8988T (cell line): ENCODE measurements around the gene KLF16.
A peak's percentile ranks its signal among the peaks of the same experiment; 100 is the strongest.

ENCODE experiments used
- DNase-seq: peaks from one replicate; pipeline ENCODE4 v3.0.0; 2011

Gene KLF16

DNA sequence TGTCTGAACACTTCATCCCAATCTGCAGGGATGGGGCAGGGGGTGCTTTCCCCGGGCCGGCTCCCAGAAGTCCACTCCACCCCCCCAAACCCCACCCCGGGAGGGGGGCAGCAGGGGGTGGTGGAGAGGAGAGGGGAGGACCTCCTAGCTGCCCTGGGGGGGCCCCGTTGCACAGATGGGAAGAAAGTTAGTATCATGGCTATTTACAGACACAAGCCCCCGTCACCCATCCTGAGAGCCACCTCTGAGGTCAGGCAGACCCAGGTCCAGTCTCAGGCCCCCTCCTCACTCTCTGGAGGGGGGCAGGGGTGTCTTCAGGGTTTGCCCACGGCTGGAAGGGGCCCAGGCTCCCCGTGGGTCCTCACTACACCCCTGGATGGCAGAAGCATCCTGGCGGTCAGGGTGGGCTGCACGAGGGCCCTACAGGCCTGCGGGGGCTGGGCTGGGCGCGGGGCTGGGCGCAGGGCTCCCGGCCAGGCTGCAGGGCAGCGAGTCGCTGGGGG, 9.3 kb downstream of the KLF16 start:
- DNase-seq, result no peak

DNA sequence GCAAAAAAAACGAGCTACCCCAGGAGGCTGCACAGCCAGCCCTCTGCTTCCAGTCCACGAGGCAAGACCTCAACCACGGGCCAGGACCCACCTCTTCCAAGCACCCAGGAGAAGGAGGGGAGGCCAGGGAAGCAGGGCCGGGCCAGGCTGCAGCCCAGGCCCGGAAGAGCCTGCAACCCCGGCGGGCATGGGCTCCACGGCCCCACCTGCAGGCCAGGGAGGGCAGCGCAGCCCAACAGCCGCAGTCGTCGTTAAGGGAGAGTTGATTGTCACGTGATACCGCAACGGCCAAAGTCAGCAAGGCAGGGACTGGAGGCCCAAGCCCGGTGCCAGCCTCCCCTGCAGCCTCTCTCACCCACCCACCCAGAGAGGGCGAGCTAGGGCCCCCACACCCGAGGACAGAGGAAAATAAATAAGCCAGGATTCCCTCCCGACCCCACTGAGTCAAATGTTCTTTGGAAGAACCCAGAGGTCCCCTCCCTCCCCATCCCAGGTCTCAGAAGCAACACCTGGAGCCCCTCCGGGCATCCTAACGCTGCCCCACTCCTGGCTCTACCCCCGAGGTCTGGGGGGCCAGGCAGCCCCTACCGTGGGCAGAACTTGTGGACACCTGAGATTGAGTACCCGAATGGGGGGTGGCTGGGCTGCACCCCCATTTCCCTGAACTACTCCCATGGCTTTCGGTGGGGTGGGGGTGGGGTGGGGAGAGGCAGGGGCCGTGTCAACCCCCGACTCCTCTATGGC, 9.9 kb downstream of the KLF16 start:
- peak; percentile 92 for DNase-seq

DNA sequence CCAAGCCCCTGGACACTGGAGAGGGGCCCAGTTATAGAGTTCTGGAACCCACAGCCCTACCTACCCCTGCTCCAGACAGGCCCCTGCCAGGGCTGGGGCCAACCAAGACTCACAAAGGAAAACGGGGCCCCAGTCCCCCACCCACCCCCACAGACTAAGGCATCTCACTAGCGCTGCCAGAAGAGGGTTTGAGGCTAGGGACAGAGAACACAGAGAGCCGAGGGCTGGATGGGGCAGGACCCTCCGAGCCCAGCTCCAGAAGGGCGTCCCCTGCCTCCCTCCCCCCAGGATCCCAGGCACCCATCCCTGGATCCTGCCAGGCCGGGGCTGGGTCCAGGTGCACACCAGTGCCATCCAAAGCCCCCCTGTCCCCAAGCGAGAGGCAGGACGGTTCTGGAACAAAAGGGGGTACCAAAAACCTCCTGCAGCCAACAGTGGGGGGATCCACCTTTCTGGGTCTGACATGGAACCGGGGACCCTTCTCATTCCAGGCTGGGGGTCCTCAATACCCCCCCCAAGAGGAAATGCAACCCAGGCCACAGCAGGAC, 10.7 kb downstream of the KLF16 start:
- no peak for DNase-seq

DNA sequence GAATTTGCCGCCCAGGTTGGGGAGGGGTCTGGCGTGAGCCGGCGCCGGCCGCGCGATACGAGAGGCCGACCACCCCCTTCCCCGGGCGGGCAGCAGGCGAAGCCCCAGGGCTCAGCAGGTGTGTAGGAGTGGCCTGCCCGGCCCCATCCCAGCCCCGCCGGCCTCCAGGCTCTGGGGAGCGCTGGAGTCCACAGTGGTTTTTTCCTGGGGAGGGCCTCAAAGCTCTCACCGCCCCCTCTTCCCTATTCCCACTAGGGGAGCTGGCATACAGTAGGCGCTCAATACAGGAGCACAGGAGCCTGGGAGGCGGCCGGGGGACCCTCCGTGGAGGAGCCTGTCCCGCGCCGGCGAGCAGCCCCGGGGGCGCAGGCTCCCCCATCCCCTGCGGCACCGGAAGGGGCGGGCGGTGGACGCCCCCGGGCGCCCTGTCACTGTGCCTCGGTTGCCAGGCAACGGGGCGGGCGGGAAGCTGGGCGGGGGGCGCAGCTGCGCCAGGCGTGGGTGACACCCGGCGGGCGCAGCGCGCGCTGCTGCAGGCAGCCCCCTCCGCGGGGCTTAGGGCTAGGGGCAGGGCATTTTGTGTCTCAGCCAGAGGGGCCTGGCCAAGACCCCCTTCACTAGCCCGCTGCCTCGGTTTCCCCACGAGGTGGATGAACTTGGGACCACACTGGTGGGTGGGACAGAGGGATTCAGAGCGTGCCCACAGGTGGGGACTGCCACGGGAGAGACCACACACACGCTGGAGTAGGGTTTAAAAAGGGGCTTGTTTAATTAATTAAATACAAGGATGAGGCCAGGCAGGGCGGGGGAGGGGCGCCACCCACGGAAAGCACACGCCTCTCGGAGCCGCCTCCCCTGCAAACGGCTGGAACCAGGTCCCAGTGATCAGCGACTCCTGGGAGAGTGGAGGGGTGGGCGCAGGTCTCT, 11.5 kb downstream of the KLF16 start:
- DNase-seq, result no peak

DNA sequence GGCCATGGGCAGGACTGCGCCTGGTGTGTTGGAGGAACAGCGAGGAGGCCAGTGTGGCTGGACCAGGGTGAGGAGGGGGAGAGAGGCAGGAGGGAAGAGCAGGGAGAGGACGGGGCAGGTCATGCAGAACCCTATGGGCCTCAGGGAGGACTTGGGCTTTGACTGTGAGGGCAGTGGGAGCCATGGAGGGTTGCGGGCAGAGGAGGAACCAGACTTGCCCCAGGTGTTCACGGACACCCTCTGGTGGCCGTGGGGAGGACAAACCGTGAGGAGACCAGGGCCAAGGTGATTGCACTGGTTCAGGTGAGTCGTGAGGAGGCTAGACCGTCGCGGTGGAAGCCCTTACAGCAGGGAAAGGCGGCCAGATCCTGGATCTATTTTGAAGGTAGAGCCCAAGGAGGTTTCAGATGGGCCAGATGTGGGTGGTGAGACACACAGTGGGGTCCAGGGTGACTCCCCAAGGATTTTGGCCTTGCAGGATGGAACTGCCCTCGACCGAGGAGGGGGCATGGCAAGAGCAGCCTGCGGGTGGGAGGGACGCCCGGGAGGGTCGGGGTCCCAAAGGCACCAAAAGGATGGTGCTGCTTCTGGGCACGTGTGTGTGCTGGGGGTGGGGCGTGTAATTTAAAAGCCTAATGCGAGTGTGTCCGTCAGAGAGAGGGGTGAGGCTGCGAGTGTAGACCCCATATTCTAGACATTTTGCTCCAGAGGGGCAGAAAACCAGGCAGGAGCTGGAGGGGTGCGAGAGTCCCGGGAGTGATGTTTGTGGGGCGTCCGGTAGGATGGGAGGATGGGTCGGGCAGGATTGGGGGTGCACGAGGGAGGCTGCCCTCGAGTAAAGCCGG, 12.3 kb downstream of the KLF16 start:
- DNase-seq, result no peak

DNA sequence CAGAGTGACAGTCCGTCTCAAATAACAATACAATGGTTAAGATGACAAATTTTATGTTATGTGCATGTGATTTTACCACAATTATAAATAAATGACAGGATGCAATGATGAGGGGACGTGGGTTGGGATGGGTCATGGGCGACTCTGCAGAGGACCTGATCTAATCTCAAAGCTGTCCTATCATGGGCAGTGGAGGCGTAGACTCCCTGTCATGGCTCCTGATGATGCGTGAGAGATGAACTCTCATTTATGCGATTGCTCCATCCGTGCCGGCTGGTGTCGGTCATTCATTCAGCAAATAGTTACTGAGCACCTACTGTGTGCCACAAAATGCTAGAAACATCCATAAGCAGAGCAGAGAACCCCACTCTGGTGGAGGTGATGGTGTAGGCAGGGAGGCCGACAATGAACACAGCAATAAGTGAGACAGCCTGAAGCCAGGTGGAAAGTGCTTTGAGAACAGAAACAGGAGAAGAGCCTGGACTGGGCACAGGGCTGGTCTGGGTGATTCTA, 13.4 kb downstream of the KLF16 start:
- no peak for DNase-seq

DNA sequence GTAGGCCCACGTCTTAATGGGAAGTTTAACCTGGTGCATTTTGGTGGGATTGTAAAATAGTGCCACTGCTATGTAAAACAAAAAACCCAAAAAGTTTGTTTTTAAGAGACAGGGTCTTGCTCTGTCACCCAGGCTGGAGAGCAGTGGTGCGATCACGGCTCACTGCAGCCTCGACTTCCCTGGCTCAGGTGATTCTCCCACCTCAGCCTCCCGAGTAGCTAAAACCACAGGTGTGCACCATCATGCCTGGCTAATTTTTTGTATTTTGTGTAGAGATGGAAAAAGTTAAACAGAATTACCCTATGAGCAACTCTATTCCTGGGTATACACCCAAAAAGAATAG, 14.3 kb downstream of the KLF16 start:
- no peak for DNase-seq

DNA sequence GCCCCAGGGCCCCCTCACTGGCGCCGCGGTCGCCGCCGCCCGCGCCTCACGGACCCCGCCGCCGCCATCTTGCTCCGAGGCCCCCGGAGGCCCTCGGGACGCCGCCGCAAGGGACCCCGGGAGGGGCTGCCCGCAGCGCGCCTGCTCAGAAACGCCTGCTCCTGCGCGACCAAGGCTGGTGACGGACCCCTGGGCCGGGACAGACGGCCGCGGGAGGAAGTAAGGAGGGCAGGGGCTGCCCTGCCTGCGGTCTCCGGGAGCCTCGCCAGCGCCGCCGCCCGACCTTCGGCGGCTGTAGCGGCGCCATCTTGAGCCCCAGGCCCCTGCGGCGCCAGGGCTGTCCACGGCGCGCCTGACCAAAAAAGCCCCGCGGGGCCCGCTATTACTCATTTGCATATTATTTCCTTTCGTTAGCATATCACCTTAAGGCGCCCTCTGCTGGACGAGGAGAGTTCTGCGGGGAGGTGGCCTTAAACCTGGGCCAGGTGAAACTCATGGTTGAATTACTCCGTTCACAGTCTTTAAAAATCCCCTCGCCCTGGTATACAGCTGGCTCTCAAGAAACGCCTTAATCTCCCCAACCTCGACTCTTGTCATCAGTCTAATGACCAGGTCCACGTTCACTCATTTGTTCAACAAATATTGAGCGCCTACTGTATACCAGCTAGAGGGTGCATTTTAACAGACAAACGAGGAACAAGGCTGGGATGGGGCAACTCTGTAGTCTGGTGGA, 14.8 kb downstream of the KLF16 start, which contains the start of gene REXO1:
REXO1 (minus strand) TSS at position 85 of the 733 bp plus-strand sequence. CDS start 125 bp downstream, outside the sequence.
- DNase-seq, result peak; percentile 81

DNA sequence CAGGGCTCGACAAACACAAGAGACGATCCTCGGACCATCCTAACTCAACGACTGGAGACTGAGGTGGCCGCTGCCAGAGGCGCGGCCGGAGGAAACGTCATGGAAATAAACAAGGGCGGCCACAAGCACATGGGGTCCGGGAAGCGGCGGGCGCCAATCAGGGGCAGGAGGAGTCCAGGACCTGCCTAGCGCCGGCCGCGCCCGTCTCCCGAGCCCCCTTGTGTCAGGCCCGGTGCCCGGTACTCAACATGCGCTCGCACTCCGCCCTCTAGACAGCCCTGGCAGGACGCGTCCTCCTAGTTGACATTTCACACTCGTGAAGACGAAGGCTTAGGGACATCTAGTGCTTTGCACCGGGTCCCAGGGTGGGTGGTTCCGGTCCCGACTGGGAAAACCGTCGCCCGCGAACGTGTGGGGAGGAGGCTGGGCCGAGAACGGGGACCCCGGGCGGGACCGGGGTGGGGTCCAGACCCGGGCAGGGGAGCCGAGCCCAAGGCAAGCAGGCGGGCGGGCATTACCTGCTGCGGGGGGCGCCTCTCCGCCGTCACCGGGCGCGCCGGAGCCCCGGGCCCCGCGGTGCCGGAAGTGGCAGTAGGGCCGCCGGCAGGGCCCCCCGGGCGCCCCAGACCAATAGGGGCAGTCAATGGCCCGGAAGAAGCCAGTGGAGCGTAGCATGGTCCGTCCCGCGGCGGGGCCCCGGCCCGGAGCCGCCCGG, 15.5 kb downstream of the KLF16 start:
- DNase-seq, result peak; percentile 43

DNA sequence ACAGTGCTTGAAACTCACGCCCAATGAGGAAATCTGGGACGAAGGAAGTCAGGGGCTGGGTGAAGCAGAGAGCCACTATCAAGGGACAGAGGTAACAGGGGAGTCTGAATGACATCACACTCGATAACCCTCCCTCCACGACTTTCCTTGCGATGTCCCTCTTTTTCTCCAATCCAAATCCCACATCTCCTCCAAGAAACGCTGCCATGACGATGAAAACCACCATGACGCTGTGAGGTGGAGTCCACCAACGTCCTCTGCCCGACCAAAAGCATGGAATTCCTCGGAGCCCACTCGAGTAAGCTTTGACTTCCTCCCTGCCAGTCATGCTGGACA, 16.1 kb downstream of the KLF16 start:
- no peak for DNase-seq

DNA sequence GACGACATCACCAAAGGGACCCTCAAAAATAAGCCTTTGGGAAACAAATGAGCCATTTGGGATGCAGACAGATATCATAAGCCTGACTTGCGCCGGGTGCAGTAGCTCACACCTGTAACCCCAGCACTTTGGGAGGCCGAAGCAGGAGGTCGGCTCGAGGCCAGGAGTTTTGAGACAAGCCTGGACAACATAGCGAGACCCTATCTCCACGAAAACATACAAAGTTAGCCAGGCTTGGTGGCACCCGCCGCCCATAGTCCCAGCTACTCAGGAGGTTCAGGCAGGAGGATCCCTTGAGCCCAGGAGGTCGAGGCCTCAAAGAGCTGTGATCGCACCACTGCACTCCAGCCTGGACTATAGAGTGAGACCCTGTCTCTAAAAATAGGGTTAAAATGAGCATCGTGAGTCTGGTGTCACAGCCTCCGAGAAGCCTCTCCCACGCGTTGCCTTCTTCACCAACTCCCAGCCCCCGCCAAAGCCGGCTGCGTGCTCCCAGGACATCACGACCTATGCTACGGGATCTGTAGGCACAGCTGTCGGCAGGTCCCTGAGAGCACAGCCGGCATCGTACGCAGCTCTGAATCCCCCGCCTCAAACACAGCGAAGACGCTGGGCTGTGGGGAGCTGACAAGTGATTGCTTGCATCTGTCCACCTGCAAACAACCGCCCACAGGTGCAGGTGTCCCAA, 16.7 kb downstream of the KLF16 start:
- DNase-seq, result no peak

DNA sequence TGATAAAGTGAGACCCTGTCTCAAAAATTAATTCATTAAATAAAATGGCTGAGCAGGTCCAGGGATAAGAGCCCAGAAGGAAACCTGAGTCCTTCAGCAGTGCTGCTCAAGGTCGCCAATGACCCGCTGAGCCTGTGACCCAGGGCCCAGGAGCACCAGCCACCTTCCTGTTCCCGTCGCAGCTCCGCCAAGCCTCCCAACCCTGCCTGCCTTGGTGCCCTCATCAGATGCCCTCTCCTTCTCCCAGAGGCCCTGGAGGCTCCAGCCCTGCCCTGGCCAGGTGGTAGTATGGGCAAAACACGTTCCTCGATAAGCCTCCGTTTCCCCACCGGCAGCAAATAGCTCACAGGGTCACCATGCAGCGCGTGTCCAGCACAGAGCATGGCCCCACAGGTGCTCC, 17.7 kb downstream of the KLF16 start:
- no peak for DNase-seq

DNA sequence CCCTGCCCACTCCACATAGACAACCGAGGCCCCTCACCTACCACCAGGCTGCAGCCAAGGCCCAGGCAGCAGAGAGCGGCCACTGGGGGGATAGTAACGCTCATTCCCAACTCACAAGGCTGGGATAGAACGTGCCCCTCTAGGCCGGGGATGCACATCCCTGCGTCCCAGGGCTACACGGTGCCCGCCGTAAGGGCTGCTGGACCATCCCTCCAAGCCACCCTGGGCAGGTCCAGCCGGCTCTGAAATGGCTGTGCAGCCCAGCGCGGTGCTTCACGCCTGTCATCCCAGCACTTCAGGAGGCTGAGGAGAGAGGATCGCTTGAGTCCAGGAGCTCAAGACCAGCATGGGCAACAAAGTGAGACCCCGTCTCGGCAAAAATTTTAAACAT, 18.3 kb downstream of the KLF16 start:
- no peak for DNase-seq

DNA sequence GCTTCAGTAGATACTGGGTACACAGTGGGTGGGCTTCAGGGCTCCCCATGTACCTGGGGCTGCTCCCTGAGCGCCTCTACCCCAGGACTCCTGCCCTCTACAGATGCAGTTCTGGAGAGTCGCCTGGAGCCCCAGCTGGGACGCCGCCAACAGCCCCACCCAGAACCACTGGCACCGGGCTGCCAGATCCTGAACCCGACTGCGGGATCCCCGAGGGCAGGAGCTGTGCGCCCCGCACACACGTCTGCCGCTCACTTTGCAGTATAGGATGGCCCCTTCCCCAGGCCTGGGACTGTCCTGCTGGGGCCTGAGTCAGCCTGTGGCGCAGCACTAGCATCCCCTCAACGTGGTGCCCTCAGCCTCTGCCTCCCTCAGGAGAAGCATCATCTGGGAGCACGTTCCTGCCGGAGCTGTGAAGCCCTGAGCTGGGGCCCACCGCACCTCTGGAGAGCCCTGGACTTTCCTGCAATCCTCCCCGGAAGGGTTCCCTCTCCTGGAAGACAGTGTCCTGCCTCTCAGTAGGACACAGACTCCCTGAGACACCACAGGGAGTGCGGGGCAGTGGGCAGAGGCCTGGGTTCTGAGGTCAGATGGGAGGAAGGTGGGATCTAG, 18.8 kb downstream of the KLF16 start:
- DNase-seq, result no peak

DNA sequence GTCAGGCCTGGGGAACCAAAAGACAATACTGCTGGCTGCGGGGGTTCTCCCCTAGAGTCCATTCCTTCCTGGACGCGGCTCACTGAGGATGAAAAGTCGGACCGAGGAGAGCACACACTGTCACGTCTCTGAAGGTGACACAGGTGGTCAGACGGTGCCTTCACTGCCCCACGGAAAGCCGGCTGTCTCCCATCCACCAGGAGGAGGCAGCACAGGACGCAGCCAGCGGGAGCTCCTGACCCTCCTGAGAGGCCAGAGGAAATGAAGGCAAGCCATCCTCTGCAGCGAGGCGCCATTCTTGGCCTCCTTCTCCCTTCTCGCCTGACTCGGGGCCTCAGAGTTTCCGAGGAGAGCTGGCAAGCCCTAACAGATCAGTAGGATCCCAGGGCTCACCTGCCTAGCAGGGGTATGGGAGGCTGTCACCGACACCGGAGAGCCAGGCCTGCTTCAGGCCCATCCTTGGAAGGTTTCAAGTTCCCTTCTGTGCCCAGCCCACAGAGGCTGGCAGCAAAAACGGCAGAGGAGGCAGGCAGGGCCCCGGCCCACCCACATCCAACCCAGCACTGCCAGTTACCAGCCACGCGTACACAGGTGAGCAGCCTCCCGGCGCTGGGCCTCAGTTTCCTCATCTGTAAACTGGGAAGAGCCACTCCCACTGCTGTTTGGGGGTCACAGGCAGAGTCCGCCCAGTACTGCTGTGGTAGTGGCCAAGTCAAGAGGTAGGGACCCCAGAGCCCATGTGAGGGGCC, 19.6 kb downstream of the KLF16 start:
- DNase-seq, result peak; percentile 70

DNA sequence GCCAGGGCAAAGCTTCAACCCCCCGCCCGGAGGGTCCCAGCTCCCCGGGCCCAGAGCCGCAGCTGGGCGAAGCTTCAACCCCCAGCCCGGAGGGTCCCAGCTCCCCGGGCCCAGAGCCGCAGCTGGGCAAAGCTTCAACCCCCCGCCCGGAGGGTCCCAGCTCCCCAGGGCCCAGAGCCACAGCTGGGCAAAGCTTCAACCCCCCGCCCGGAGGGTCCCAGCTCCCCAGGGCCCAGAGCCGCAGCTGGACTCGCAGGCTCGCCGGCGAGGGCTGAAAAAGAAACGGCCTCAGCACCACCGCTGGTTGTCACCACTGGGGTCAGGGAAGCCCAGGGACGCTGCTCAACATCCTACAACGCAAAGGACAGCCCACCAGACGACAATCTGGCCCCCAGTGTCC, 20.3 kb downstream of the KLF16 start:
- DNase-seq, result no peak

DNA sequence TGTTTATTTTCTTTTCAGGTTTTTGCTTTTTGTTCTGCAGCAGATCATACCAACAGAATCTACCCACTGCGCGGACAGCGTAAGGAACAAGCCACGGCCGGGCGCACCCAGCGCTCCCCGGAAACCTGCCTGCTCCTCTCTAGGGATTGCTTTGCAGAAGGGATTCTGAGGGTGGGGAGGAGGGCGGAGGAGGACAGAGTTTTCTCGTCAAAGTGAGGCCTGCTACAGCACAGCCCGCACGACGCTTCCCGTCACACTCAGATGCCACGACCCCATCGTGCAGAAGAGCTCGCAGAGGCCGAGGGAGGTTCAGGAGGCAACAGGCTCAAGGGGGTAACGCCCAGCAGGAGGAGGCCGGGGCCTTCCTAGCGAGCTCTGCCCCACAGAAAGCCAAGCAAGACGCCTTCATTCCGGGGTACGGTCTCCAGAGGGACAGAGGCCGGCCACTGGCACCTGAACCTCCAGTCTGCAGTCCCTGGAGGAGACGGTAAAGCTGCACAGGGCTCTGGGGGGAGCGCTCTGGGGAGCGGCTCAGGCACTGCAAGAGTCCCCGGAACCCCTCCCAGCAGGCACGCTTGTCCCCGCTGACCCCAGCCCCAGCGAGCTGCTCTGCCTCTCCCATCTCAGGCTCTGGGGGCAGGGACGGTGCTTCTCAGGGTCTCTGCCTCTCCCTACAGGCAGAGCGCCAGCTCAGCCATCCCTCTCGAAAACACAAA, 22.0 kb downstream of the KLF16 start:
- no peak for DNase-seq

DNA sequence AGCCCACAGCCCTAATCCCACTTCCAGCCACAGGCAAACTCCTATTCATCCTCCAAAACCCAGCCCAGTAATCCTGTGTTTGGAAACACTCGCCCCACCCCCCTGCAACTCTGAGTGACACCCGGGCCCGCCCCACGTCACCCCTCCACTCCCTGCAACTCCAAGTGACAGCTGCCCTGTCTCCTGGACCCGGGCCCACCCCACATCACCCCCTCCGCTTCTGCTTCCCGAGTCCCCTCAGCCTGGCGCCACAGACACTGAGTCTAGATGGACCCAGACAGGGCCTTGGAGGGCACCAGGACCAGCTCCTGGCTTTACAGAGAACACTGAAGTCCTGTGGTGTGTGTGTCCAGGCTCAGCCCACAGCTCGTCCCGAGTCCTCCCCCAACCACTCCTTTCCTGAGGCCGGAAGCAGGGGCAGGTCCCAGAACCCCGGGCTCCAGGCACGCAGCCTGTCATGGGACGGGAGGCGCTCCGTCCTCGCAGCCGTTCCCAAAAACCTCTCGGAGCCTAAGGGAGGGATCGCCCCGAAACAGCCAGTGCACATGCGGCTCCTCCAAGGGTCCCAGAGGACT, 22.8 kb downstream of the KLF16 start:
- DNase-seq, result no peak
